Activated CD8-positive, alpha-beta memory T cell treated with anti-CD3 and anti-CD28 coated beads for 36 hours (primary cell): ENCODE data around the gene PPIL6. TPM values are rescaled to one million over a fixed set of nuclear protein-coding genes. Genes with fewer than 3 reads are reported as not detected.
"Not testable (repeated sequence)": the region's sequence is repeated elsewhere in the genome, so short reads cannot be mapped to it uniquely, and the experiment has no call there.

Experiments
- CTCF ChIA-PET: fragments of 350-600 bp; sonication (Branson Sonifier 250); formaldehyde crosslinking; loops from one replicate; lab custom pipeline; 2021; ENCODE audit warnings: antibody characterized with exemption; lab: Charles Lee
- POLR2A ChIA-PET: fragments of 350-600 bp; sonication (Branson Sonifier 250); formaldehyde crosslinking; loops from one replicate; lab custom pipeline; 2021; ENCODE audit warnings: antibody characterized with exemption; lab: Charles Lee
- total RNA-seq, 2 experiments: library from RNA; stranded (reverse); gene quantifications; one replicate each; pipeline ENCODE4 v1.2.3, GENCODE V29; 2021

Gene PPIL6
- total RNA-seq, 2 experiments from 2014 or later, result 0.17 to 0.36 TPM

- POLR2A ChIA-PET, result interaction anchor here (0.7 to 3.5 kb wide), 15 partner anchors 9 to 287 kb away, joined by 3 to 49 read pairs (median 3); partner anchors contain the start of genes CEP57L1, MICAL1, PPIL6 and SESN1
- CTCF ChIA-PET, result interaction anchor here (1.1 to 5.0 kb wide), 4 partner anchors 8 to 200 kb away, joined by 3 to 31 read pairs (median 11); no protein-coding TSS in a partner anchor
Measured at GRCh38 chr6:109381747-109382575, 58.5 kb downstream of the PPIL6 start, which contains the start of gene CD164. Gene CD164 (minus strand): TSS chr6:109382467. CDS start chr6:109382378, 89 bp downstream.

DNA sequence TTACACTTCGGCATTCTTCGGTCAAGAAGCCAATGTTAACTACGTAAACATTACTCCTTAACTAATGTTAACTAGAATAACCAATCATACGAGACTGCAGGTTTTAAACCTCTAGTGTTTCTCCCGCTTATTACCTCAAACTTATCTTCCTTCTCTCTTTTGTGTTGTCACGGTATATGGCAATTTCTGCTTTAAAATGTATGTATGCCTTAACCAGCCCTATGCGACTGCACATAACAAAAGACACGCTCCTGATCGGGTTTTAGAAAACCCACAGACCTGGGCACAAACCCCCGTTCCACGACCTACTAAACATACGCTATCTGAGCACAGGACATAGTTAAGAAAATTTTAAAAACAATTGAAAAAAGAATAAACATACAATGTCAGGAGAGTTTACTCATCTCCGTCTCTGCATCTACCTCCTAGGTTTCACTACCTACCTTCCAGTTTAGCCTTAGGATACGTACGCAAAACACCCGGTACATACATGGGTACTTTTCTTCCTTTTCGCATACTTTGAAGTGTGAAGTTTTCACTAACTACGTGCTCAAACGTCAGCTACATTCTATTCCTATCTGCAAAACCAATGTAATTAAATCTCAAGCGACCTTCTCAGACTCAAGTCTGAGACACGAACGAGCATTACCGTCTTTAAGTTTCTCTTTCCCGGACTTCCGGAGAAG lies 59.2 kb downstream of the PPIL6 start:
- ChIA-PET CTCF (interaction anchor here (2.6 kb wide), 1 partner anchor 7 kb away, joined by 18 read pairs; no protein-coding TSS in a partner anchor), POLR2A (interaction anchor here (0.7 to 3.5 kb wide), 10 partner anchors 8 to 286 kb away, joined by 3 to 49 read pairs (median 4); partner anchors contain the start of genes CEP57L1, PPIL6, SESN1 and SMPD2)

DNA sequence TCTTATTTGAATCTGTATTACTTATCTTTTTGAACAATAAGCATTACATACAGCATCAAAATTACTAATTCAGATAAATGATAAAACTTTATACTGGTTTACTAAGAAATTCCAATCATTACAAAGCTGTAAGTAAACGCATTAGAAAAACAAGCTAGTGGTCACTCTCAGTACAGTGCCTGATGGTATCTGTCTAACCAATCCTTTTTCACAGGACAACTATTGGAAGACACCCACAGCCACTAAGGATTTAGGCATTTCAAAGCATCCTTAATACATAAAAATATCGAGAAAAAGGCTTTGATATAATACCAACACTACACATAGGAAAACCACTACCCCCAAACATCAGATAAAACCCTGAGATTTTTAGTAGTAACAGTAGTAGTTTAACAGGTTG lies 60.7 kb downstream of the PPIL6 start:
- ChIA-PET POLR2A (interaction anchor here (0.5 to 1.2 kb wide), 2 partner anchors 61 to 505 kb away, joined by 3 to 6 read pairs; no protein-coding TSS in a partner anchor), CTCF (interaction anchor here (1.1 kb wide), 1 partner anchor 192 kb away, joined by 3 read pairs; no protein-coding TSS in a partner anchor)

GRCh38 chr6:109377717-109378116 lies 62.7 kb downstream of the PPIL6 start:
- ChIA-PET CTCF (interaction anchor here (0.9 to 1.3 kb wide), 3 partner anchors 87 to 190 kb away, joined by 3 to 6 read pairs (median 3); no protein-coding TSS in a partner anchor), POLR2A (no interaction called here)

DNA sequence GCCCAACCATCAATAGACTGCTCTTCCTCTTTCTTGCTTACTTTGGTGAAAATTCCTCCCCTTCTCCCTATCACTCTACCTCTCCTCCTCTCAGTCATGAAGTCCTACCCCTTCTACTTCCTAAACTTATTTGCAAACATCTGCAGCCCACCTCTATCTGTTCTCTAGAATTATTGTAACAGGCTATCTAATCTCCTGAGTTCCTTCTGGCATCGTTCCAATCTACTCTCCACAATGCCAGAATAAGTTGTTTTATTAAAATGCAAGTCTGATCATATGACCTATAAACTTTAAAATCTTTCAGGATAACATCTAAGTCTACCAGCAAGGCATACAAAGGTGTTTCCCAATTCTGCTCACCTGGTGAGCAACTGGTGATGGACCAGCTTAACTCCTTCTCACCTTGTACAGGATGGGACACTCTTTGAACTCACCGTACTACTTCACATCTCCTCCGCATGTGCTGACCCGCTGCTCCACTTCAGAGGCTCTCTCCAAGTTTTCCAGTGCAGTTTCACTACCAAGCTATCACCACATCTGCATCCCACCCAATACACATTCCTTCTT lies 66.0 kb downstream of the PPIL6 start:
- POLR2A ChIA-PET, result interaction anchor here (1.0 to 3.4 kb wide), 4 partner anchors 8 to 280 kb away, joined by 3 to 49 read pairs (median 5); partner anchors contain the start of genes CD164, MICAL1, PPIL6 and SESN1
- CTCF ChIA-PET, result interaction anchor here (1.3 to 2.7 kb wide), 3 partner anchors 8 to 187 kb away, joined by 3 to 18 read pairs (median 6); partner anchors contain the start of gene CD164

GRCh38 chr6:109373762-109374161 lies 66.7 kb downstream of the PPIL6 start:
- ChIA-PET CTCF (interaction anchor here (0.6 to 2.7 kb wide), 6 partner anchors 9 to 1502 kb away, joined by 3 to 18 read pairs (median 3); partner anchors contain the start of genes CD164 and SMPD2), POLR2A (interaction anchor here (0.5 to 3.4 kb wide), 5 partner anchors 9 to 279 kb away, joined by 3 to 49 read pairs (median 5); partner anchors contain the start of genes CD164, MICAL1, PPIL6 and SESN1)

DNA sequence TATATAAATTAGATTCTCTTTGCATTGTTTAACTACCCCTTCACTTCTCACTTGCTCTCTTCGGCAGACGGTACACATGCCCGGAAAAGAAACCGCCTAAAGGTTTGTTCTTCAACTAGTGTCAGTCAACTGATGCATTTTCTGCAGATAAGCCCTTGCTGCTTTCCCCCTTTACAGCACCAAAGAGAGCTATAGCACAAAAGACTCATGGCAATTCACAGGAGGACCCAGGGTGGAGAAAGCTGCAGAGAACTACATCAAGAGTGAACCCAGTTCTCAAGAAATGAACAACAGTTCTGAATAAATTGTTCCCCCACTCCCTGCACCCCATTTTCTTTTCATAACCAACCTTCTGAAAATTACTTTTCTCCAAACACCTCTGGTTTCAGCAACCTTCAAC lies 67.1 kb downstream of the PPIL6 start:
- ChIA-PET CTCF (interaction anchor here (0.6 to 2.7 kb wide), 5 partner anchors 9 to 1503 kb away, joined by 3 to 18 read pairs (median 3); partner anchors contain the start of genes CD164 and SMPD2), POLR2A (interaction anchor here (1.0 to 3.4 kb wide), 4 partner anchors 10 to 279 kb away, joined by 3 to 49 read pairs (median 5); partner anchors contain the start of genes CD164, MICAL1, PPIL6 and SESN1)

GRCh38 chr6:109372130-109372529 lies 68.3 kb downstream of the PPIL6 start:
- ChIA-PET POLR2A (interaction anchor here (3.4 kb wide), 1 partner anchor 11 kb away, joined by 49 read pairs; the partner anchor contains the start of gene CD164), CTCF (no interaction called here)

DNA sequence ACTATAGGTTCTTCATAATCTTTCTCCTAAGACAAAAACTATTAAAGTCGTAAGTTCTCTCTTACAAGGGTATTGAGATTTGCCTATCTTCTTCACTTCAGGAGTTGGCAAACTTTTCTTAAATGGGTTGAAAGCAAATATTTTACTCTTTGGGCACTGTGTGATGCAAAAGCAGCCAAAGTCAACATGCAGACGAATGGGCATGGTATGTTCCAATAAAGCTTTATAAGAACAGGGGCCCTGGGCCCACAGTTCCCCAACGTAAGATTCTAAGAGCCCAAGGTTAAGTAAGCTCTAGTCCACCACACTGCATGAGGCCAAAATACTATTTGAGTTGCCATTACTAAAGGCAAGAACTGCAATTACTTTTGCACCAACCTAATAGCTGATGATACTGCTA lies 69.6 kb downstream of the PPIL6 start:
- ChIA-PET POLR2A (interaction anchor here (1.1 kb wide), 1 partner anchor 12 kb away, joined by 3 read pairs; no protein-coding TSS in a partner anchor), CTCF (no interaction called here)

DNA sequence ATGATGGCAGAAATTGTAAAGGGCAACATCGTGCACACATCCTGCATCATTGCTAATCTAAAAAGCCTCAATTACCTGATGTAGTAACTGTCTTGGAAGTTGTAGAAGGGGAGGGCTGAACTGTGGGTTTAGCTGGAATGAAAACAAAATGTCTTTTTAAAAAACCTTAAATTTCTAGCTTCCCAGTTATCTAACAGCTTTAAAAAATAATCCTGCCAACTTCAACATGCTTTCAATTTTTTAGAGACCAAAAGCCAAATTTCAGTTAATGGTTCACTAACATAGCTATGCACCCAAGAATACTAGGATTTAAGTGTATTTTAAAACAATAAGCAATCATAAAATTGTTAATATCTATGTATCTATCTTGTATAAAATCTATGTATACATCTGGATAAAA lies 70.1 kb downstream of the PPIL6 start:
- ChIA-PET CTCF (no interaction called here), POLR2A (interaction anchor here (1.1 kb wide), 1 partner anchor 13 kb away, joined by 3 read pairs; no protein-coding TSS in a partner anchor)

DNA sequence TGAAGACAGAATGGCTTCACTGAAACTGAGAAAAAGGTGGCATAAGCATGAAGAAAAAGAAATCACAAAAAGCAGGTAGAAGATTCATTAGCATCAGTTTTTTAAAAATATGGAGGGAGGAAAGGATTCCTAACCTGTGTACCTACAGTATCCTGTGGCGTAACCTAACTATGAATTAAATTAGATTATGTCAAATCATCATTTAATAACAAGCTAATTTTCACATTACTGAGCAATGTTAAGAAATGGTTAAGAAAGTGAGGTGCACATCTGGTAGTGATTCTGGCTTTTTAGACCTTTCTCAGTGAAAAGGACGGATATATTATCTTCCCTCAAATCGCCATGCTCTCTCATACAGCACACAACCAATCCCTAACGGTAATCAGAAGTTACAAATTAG lies 70.7 kb downstream of the PPIL6 start:
- ChIA-PET CTCF (no interaction called here), POLR2A (no interaction called here)

DNA sequence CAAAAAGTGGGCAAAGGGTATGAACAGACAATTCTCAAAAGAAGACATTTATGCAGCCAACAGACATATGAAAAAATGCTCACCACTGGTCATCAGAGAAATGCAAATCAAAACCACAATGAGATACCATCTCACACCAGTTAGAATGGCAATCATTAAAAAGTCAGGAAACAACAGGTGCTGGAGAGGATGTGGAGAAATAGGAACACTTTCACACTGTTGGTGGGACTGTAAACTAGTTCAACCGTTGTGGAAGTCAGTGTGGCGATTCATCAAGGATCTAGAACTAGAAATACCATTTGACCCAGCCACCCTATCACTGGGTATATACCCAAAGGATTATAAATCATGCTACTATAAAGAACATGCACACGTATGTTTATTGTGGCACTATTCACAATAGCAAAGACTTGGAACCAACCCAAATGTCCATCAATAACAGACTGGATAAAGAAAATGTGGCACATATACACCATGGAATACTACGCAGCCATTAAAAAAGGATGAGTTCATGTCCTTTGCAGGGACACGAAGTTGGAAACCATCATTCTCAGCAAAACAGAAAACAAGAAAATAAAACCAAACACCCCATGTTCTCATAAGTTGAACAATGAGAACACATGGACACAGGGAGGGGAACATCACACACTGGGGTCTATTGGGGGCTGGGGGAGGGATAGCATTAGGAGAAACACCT lies 75.9 kb downstream of the PPIL6 start:
- POLR2A ChIA-PET, CTCF ChIA-PET: not testable (repeated sequence)

GRCh38 chr6:109363753-109364152 lies 76.7 kb downstream of the PPIL6 start:
- CTCF ChIA-PET, result no interaction called here
- POLR2A ChIA-PET, result no interaction called here

GRCh38 chr6:109362102-109362884 lies 78.1 kb downstream of the PPIL6 start:
- POLR2A ChIA-PET, result interaction anchor here (1.6 kb wide), 1 partner anchor 21 kb away, joined by 4 read pairs; no protein-coding TSS in a partner anchor
- CTCF ChIA-PET, result interaction anchor here (0.5 kb wide), 1 partner anchor 189 kb away, joined by 3 read pairs; no protein-coding TSS in a partner anchor

GRCh38 chr6:109360791-109361190 lies 79.6 kb downstream of the PPIL6 start:
- POLR2A ChIA-PET, result no interaction called here
- CTCF ChIA-PET, result no interaction called here

DNA sequence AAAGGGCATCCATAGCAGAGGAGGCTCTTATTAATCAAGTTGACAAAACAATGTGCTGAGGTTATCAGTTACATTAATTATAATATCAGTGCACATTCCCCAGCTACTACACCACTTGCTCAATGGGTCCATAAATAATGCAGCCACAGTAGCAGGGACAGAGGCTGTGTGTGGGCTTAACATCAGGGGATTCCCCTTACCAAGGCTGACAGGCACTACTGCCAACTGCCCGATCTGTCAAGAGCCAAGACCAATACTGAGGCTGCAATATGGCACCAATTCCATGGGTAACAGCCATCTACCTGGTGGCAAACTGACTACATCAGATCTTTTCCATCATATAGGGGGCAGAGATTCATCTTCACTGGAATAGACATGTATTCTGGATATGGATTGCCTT lies 80.1 kb downstream of the PPIL6 start:
- POLR2A ChIA-PET, result no interaction called here
- CTCF ChIA-PET, result no interaction called here

DNA sequence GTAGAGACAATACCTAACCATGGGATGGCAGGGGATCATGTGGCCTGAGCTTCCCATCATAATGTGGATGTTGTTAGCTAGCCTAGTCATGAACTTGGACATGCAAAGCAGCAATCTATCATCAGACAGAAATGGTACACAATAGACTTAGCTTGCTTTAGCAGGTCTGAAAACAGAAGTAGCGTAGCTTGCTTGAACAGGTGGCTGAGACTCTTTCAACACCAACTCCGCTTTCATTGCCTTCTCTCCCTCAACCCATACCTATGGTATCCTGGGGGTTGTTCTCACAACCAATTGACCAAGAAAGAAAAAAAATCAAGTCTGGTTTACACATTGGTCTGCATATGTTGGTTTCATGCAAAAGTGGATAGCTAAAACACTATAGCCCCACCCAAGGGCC lies 81.2 kb downstream of the PPIL6 start:
- ChIA-PET POLR2A (interaction anchor here (0.5 kb wide), 1 partner anchor 172 kb away, joined by 3 read pairs; no protein-coding TSS in a partner anchor), CTCF (no interaction called here)
